ENCODE data around the gene NHLH2.

The NHLH2 gene

DNA sequence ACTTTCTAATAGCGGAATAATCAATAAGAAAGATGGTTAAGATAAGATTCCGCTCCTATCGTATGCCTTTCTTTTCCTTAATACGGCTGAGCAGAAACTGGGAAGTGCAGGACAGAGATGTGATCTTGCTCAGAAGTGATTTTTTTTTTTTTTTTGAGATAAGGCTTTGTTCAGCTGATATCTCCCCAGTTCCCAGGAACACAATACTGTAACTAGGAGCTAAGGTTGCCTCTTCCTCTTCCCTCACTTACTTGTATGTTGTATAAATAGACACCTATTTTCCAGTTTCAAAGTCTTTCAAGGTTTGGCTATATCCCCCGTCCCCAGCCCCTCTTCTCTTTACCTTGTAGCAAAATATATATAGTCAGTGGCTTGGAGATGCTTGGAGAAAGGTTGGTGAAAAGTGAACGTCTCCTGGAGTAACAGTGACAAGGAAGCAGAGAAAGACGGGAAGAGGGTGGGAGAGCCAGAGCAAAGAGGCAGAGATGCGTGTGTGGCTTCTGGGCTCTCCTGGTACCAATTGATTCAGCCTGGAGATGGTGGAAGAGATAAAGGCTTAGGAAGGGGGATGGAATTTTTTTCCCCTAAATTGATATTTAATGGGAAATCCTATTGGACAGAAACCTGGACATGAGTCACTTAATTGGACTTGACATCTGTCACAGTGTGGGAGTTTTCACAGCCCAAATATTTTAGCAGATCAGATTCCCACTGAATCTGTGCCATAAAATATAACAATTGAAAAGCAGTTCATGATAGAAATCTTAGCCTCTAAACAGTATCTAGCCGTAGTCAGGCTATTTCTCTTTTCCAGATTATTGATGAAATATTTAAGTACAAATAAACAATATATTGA lies at the start of gene NHLH2:
NHLH2 (minus strand) TSS at position 522 of the 856 bp plus-strand sequence. CDS start 2,754 bp downstream, outside the sequence.
- no peak for DNase-seq (ENCODE audit: low read depth)

DNA sequence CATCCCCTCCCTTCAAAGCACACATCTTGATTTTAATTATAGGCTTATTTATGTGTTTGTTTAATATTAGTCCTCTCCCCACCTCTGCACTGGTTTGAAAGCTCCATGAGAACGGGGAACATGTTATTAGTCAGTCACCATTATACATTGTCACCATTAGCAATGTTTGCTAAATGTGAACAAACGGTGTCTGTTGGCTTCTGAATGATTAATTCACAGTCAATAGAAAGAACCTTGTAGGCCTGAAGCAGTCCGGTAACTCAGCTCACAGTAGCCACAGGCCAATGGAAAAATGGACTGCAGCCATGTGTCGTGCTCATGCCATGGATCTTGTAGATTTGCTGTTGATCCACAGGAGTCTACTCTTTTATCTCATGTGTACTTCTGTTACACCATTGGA lies 49.7 kb upstream of the NHLH2 start:
- DNase-seq (ENCODE audit: low read depth) = no peak

DNA sequence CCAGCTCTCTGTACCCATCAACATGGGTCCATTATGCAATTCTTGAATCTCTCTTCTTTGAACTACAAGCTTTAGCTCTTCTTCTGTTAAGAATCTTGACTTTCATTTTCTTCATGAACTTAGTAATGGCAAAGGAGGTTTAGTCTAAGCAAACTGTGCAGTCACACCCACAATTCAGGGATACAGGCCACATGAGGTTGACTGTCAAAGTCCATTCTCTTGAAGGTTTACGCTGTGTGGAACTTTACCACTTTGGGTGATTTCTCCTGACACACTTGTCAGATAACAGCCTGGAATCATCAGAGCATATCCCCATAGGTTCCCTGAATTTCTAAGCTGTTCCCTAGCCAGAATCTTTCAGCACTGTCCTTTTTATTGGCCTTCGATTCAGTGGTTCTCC lies 48.0 kb upstream of the NHLH2 start:
- no peak for DNase-seq (ENCODE audit: low read depth)

DNA sequence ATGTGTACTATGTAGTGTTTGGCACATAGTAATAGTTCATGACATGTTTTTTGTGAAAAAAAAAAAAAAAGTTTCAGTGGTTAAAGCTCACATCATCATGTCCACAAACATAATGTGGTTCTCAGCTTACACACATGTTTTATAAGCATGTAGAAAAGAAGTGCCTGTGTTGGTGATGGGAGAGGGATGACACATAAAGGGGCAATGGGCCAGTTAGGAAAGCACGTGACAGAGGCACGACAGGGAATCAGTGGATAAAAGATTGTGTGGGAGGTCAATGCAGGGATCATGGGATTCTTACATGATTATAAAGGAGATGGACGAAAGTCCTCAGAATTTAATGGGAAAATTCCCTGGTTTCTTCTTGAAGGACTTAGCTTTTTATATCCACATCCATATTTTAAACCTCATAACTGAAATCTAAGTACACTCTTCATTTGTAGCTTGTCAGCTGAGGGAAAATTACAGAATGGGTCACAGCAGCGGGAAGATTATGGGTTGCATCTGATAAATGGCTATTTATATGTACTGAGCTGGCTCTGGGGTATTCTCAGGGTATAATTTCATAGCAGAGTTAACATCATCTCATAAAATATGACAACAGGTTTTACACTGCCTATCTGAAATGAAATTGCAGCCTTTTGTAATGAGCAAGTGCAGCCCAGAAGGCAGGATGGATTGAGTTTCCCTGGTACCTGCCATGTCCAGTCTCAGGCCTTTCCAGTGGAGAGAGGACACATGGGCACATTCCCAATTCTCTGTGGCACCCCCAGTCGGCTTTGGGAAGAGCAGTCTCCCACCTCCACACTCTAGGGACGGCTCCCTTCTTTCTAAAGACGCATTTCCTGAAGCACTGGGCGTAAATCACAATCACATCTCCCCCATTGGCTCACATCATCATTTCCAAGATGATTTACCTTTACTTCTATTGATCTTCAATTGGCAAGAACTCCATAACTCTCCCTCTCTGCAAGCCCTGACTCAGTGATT lies 42.3 kb upstream of the NHLH2 start:
- no peak for DNase-seq (ENCODE audit: low read depth)

DNA sequence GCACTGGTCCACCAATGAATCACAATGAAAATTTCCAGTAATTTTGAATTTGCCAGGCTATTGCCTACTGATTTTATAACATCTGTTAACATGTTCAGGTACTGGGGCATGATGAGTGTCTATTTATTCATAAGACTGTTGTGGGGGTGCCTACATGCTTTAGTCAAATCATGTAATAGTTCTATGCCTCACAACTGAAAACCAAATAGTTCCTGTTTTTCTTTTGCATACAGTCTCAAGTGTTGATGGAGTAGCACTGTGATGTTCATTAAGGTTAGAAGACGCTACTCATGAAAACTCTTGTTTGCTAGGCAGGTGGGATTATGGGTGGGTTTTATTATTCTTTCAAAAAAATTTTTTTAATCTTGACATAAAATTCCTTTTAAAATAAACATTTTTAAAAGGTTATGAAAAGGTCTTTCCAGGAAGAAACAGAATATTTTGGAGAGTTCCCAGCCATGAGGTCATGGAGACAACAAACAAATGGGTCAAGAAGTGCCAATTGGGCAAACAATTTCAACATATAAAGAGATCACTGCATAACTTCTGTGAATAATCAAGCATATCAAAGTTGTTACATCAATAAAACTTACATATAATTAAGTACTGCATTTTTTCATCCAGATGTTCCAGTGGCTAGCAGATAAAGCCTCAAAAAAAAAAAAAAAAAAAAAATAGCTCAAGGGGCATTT lies 40.2 kb upstream of the NHLH2 start:
- no peak for DNase-seq (ENCODE audit: low read depth)

DNA sequence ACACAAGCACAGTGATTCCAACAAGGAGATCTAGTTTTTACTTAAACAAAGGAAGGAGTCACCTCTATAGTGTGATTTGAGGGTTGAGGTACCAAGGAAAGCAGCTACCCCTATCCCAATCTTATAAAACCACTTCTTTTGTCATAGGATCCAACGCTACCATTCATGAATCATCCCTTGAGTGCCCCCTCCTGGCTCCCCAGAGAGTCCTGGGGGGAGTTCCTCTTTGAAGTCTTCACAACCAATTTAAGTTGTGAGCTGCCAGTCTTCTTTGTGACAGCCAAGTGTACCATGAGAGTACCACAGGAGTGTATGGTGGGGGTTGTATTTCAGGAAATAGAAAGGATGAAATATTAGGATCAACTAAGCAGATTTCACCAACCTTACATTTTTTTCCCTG lies 39.1 kb upstream of the NHLH2 start:
- DNase-seq (ENCODE audit: low read depth) = no peak

DNA sequence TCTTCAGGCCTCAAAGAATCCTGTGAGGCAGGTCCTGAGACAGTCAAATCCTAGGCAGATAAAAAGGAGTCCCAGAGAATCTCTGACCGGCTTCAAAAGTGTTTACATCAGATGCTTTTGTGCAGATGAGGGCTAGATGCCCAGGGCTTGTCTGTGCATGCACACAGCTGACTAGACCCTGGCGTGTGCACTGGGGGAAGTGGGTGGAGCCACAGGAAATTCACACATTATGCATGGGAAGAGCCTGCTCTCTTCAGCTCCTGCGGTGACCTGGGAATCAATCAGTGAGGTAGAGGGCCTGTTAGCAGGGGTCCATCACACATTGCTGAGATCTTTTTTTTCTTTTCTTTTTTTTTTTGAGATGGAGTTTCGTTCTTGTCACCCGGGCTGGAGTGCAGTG lies 36.6 kb upstream of the NHLH2 start:
- DNase-seq (ENCODE audit: low read depth) = no peak

DNA sequence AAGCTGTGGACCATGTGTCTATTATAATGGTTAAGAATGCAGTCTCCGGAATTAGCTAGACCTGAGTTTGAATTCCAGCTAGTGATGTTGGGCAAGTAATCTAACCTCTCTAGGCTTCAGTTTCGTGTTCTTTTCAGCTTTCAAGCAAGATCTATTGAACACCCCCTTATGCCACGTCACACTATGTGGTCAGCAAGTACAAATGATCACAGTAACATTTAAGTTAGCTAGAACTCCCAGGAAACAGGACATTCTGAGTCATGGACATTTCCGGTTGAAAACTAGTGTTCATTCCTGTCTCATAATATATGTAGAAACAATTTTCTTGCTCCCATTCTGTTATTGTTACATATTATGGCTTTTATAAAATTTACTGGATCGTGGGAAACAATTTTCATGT lies 34.0 kb upstream of the NHLH2 start:
- DNase-seq (ENCODE audit: low read depth) = peak; percentile 44

DNA sequence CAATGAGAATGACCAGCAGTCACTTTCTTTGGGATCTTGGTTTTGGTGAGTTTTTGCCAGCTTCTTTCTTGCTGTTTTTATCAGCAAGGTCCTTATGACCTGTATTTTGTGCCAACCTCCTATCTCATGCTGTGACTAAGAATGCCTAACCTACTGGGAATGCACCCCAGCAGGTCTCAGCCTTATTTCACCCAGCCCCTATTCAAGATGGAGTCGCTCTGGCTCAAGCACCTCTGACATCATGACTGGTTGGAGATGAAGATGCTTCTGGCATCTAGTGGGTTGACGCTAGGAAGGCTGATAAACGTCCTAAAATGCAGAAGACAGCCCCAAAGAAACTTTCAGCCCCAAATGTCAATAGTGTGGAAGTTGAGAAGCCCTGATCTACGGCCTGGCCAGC lies 33.6 kb upstream of the NHLH2 start:
- no peak for DNase-seq (ENCODE audit: low read depth)

DNA sequence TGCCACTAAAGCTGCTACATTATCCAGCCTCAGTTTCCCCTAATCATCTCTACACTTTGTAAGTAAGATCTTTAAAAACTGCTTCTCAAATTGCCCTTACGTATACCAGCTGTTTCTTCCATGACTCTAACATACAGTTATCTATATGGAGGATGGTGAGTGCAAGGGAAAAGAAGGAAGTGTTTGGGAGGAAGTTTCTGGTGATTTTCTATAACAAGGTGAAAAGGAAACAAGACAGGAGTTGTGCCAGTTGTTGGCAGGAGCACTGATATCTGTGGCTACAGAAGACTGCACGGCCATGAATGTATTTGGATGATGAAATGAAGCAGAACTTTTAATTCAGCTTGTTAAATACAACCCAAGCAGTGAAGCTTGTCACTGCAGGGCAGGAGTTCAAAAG lies 32.3 kb upstream of the NHLH2 start:
- no peak for DNase-seq (ENCODE audit: low read depth)

DNA sequence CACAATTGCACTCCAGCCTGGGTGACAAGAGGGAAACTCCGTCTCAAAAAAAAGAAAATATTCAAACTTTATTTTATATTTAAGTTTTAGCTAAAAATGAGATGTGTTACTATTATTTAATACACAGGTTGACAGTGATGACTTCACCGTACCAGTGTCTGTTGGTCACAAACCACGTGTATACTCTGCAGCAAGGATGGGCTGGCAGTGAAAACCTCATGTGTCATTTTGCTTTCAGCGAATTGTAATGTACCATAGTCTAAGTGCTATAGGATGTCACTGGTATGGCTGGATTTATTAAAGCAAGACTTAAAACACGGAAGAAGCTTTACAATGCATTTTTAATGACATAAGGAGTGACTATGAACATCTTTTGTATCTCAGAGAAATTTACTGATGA lies 28.1 kb upstream of the NHLH2 start:
- DNase-seq (ENCODE audit: low read depth) = no peak

DNA sequence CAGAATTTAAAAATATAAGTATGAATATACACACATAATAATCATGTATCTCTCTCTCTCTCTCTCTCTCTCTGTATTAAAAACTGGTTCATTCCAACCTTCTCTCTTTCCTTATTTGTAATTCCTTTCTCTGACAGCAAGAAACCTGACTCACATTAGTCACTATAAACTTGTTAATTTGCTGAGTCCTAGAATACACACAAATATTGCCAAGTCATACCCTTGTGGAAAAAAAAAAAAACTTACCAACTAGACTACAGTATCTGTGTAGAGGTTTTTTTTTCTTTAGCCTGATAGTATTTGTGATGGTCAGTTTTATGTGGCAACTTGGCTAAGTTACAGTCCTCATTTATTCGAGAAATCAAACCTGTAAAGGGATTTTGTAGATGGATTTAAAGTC lies 26.3 kb upstream of the NHLH2 start:
- DNase-seq (ENCODE audit: low read depth) = no peak

DNA sequence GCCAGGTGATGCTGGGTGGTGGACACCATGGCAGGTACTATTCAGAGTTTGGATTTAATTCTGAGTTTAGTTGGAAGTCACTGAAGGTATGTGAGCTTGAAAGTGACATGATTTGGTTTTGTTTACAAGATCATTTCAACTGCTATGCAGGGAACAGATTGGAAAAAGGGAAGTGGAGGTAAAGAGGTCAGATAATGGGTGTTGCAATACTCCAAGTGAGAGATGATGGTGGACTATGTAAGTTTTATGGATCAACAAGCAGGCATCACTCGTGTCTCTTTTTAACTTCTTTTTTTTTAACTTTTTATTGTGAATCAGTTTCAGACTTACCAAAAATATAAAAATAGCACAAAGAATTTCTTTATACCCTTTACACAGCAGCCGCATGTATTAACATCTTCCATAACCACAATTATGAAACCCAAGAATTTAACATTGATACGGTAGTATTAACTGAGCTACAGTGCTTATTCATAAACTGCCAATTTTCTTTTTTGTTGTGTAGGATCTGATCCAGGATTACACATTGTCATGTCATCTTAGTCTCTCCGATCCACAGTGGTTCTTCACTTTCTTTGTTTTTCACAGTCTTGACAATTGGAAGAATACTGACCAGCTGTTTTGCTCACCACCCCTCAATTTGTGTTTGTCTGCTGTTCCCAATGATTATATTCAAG lies 24.9 kb upstream of the NHLH2 start:
- DNase-seq (ENCODE audit: low read depth) = no peak

DNA sequence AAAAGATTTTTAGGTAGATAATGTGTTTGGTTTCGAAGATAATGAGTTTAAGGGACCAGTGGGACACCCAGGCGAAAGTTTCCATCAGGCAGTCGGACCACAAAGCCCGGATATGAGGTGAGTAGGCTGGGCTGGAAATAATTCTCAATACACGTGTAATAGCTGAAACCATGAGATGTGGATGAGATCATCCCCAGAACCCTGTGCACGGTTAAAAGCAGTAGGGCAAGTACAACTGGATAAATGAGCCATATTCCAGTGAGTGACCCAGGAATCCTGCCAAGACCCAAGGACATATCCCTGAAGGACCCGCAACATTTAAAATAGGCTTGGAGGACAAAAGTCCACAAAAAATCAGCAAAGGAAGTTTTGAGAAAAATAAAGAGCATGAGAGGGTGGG lies 21.5 kb upstream of the NHLH2 start:
- DNase-seq (ENCODE audit: low read depth) = no peak

DNA sequence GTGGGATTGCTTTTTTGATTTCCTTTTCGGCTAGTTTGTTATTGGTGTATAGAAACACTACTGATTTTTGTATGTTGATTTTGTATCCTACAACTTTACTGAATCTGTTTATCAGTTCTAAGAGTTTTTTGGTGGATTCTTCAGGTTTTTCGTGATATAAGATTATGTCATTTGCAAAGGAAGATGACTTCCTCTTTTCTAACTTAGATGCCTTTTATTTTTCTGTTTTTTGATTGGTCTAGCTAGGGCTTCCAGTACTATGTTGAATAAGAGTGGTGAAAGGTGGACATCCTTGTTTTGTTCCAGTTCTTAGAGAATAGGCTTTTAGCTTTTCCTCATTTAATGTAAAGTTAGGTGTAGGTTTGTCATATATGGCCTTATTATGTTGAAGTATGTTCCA lies 13.1 kb upstream of the NHLH2 start:
- no peak for DNase-seq (ENCODE audit: low read depth)

DNA sequence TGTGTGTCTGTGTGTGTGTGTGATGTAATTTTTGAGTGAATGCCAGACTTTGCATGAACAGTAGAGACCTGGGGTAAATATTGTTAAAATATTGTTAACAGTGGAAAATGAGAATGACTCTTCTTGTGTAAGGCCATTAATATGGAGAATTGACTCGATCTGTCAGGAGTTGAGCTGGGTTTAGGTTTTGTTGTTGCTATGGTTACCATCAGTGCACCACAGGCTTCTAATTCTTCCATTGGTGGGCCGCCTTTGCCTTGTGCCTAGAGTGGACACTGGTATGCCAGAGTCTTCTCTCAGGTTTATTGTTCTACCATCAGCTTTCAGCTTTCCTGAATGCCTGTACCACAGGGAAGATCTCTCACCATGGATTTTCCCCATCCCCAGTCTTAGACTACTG lies 10.0 kb upstream of the NHLH2 start:
- no peak for DNase-seq (ENCODE audit: low read depth)

DNA sequence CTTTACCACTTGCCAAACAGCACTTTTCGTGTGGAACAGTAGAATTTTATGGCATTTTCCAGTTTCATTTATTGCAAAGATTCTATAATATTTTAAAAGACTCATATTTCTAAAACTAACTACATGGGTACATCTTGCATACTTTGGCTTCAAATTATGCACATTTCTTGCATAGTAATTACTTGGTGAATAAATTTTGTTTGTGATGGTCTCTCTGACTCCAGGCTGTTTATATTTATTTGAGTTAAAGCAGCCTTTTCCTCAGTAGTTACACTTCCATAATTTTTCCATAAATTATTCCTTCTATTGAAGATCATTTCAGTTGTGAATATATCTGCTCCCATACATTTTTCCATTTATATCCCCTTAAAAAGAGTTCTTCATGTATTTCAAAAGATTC lies 6.9 kb upstream of the NHLH2 start:
- no peak for DNase-seq (ENCODE audit: low read depth)

DNA sequence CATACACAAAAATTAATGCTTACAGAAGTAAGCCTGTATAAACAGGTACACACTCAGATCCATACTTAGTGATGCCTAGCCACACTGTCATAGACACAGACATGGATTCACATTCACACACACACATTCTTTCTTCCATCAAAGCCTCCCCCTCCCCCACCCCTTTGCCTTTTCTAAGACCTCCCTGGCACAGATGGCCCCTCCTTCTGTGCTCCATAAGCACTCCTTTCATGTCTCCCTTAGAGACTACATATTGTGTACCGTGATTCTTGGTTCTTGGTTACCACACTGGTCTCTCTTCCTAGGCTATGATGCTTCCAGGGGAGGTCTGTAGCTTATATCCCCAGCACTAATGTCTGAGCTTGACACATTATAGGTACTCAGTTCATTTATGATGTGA lies 2.0 kb upstream of the NHLH2 start:
- no peak for DNase-seq (ENCODE audit: low read depth)

DNA sequence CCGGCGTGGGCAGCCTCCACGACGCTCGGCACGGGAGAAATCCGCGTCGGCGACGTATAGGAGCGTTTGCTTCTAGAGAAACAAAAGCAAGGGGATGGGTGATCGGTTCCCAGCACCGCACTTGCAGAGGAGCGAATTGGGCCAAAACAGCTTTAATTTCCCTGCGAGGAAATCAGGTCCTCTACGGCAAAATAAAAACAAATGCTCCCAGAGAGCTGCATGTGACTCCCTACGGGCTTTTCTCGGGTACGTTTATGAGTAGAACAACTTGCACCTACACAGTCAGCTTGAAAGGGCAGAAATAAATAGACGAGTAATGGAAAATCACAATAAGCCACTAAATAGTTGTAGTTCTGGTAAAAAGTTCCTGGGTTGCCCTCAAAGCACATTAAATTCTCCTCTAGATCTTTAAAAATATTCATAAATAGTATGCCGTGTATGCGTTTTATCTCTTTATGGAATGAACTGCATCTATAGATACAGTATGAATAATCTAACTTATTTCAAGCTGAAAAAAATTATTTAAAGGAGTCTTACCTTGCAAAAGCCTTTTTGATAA lies 1.2 kb downstream of the NHLH2 start:
- DNase-seq (ENCODE audit: low read depth) = no peak

DNA sequence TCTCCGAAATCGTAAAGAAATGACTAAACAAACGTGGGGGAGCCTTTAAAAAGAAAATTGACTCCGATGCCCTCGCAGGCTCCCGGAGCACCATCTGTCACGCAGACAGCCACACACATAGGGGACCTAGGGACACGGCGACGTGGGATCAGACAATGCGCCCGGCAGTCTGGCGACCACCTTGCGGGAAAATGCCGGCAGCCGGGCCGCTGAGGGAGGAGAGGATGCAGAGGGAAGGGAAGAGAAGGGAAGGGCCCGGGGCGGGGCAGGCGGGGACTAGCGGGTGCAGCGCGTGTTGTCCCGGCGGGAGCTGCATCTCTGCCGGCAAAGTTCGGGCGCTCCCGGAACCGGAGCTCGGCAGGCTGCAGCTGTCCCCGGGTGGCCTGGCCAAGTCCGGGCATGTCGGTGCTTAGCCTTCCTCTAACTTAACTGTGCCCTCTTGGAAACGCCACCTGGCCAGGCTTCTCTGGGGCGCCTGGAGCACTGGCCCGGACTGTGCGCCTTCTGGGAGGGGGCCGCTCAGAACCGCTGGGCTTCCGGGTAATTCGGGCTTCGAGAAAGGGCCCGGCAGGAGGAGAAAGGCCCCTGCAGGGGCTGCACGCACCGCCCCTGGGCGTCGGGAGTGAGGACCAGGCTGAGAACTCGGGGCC lies 1.8 kb downstream of the NHLH2 start:
- DNase-seq (ENCODE audit: low read depth) = peak; percentile 3

DNA sequence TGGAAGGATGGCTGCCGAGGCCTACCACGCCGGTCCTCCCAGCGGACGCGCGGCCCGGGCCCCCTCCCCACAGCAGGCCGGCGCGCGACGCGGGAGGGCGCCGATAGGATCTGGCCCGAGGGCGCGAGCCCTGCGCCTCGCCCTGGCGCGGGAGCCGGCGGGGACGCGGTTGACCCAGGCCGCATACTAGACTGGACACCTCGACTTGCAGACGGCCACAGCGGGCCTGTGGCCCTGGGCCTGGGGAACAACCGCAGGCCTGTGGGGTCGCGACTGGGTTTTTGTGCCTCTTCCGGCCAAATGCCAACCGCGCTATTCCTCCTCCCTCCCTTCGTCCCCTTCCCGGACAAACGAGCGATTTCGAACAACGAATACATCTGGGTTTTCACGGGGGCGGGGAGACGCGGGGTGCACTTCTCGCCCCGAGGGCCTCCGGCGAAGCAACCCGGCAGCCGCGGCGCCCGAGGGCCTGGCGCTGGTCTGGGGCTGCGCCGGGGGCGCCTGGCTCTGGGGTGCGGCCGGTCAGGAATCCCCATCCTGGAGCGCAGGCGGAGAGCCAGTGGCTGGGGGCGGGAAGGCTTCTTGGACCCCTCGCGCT lies 2.4 kb downstream of the NHLH2 start:
- no peak for DNase-seq (ENCODE audit: low read depth)

Measured in non-pigmented ciliary epithelial cell (primary cell).